M059J (cell line): ENCODE results near the gene ARHGAP44. TPM values are rescaled to one million over a fixed set of nuclear protein-coding genes. Genes with fewer than 3 reads are reported as not detected.

Experiments used
- DNase-seq: peaks from one replicate; pipeline ENCODE4 v3.0.0-alpha.2; 2012; ENCODE audit warnings: low read depth
- total RNA-seq: library from RNA; depleted of rRNA; stranded (reverse); fragments of >200 nt; shearing (Covaris generic); gene quantifications from 2 replicates; pipeline ENCODE4 v1.2.3, GENCODE V29; 2014; rRNA removed

Gene ARHGAP44, protein sequence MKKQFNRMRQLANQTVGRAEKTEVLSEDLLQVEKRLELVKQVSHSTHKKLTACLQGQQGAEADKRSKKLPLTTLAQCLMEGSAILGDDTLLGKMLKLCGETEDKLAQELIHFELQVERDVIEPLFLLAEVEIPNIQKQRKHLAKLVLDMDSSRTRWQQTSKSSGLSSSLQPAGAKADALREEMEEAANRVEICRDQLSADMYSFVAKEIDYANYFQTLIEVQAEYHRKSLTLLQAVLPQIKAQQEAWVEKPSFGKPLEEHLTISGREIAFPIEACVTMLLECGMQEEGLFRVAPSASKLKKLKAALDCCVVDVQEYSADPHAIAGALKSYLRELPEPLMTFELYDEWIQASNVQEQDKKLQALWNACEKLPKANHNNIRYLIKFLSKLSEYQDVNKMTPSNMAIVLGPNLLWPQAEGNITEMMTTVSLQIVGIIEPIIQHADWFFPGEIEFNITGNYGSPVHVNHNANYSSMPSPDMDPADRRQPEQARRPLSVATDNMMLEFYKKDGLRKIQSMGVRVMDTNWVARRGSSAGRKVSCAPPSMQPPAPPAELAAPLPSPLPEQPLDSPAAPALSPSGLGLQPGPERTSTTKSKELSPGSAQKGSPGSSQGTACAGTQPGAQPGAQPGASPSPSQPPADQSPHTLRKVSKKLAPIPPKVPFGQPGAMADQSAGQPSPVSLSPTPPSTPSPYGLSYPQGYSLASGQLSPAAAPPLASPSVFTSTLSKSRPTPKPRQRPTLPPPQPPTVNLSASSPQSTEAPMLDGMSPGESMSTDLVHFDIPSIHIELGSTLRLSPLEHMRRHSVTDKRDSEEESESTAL
- not detected in 2 replicates for total RNA-seq

DNA sequence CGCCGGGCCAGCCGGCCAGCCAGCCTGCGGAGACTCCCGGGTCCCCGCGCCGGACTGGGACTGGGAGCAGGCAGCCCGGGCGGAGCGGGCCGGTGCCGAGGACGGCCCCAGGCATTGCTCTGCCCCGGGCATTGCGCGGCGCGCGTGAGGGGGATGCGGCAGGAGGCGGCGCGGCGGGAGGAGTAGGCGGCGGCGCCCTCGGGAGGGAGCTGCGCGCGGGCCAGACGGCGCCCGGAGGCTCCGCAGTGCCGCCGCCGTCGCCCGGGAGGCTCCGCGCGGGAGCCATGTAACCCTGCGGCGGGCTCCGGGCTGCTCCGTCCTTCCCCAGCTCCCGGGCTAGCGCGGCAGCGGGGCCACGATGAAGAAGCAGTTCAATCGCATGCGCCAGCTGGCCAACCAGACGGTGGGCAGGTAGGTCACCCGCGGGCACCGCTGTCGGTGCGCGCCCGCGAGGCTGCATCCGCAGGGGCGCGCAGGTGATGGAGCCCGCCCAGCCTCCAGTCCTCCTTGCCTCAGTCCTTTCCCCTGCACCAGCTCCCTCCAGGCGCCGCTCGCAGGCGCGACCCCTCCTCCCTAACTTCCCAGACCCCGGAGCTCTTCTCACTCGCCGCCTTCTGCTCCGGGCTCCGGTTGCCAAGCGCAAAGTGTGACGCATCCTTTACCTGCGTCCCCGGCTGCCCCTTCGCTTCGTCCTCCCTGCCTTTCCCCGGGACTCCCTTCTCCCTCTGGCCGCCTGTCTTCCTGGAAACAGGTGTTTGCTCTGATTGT, at the start of gene ARHGAP44:
Gene ARHGAP44, plus strand, starts transcription at position 18 of the 768 bp plus-strand sequence. Its CDS starts 341 bp downstream, at position 359.
- no peak for DNase-seq

DNA sequence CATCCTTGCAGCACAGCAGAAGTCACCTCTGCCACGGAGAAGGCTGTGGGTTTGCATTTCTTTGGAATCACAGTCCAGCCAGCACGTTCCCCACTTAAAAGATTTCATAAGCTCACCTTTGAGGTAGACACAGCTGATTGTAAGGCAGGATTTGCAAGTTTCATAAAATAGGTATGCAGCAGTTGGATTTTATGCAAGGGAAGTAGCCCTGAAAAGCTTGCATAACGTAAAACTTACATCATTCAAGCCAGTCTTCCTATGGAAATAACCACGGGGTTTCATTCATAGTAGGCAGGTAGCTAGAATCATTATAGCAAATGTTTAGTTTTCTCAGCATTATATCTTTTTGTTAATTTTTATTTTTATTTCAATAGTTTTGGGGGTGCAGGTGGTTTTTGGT, 49.8 kb upstream of the ARHGAP44 start:
- DNase-seq, result no peak

DNA sequence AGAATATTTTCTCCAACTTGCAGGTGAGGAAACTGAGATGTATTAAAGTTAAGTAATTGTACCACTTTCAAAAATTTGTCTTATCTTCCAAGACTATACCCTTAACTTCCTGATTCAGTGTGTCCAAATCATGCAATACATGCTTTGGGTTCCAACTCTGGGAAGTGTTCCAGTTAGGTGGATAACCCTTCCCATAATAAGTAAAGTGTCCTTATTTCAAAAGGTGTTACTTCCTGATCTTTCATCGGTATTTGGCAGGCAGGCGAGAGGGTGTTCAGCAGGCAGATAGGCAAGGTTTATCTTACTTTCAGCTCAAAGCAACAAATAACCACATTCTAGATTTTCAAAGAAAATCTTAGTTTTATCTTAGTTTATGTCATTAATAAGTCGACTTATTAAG, 46.3 kb upstream of the ARHGAP44 start:
- no peak for DNase-seq

DNA sequence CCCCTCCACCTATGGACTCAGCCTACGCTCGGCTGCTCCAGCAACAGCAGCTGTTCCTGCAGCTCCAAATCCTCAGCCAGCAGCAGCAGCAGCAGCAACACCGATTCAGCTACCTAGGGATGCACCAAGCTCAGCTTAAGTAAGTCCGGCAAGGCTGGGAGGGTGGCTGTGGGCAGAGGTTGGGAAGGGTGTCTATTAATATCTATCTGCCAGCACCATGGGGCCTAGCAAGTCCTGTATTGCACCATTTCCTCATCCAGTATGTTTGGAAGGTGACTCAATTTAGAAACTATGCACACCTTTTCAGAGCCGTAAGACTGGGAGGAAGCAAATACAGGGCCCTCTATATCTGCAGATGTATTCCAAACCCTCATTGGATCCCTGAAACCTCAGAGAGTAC, 45.0 kb upstream of the ARHGAP44 start:
- DNase-seq, result peak; percentile 33

GRCh38 chr17:12744786-12745185, 44.5 kb upstream of the ARHGAP44 start:
- no peak for DNase-seq

- no peak for DNase-seq
Observed at GRCh38 chr17:12745486-12745885, 43.8 kb upstream of the ARHGAP44 start.

GRCh38 chr17:12756786-12757185, 32.5 kb upstream of the ARHGAP44 start:
- peak; percentile 3 for DNase-seq

DNA sequence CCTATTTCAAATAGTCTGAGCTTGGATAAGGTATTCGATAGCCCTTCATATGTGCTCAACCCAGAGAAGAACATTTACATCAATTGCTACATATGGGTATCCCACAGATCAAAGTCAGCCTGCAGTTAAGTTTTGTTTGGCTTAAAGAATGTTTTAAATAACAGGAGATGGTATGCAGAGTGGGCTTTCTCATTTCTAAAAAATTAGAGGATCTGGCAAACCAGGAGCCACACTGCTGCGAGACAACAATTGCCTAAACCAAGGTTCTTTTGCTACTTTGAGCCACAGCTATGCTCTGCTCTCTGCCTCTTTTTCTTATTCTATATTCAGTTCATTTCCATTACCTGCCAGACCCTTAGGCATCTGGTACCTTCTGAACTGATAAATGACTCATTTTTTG, 30.2 kb upstream of the ARHGAP44 start:
- no peak for DNase-seq

DNA sequence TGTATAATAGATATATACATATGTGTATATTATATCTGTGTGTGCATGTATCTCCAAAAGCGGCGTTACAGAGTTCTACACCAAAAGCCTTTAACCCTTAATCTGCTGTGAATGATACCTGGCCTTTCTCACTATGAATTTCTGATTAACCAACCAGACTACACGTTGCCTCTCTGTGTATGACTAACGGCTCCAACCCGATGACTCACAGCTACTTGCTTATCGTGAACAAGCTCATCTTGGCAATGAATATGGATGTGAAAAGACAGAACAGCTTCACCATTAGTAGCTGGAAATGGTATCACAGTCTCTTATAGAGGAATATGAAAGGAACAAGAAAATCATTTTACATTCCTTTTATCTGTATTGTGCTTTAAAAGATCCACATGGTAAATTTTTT, 23.8 kb upstream of the ARHGAP44 start:
- DNase-seq, result peak; percentile 82

GRCh38 chr17:12768255-12768654, 21.0 kb upstream of the ARHGAP44 start:
- no peak for DNase-seq

DNA sequence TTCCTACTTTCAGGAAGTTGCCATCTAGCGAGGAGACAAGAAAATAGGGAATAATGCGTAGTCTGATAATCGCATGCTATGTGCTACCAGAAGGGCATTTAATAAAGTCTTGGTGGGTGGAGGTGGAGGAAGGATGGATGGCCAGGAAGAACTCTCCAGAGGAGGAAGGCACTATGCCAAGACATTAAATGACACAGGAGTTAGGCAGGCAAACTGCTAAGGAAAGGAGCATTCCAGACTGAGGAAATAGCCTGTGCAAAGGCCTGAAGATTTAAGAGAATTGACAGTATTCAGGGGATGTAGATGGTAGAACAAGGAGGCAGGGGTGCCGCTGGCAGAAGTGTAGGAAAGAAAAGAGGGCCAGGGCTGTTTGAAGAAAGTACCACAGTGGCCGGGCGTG, 19.3 kb upstream of the ARHGAP44 start:
- peak; percentile 24 for DNase-seq

DNA sequence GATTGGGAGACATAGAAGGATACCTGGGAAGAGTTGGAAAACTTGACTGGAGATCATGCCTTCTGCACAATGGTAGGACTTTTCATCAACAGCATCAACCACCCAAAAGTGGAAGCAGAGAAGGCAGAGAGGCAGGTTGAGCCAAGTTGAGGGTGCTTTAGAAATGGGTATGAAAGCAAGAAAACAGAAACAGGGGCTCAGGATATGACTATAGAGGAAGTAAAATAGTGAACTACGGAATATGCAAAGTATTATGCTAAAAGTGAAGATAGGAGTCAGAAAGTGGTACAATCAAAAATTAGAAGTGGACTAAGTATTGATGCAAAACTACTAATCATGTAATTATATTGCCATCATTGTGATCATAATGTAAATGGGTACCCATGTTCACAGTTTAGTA, 16.1 kb upstream of the ARHGAP44 start:
- no peak for DNase-seq

DNA sequence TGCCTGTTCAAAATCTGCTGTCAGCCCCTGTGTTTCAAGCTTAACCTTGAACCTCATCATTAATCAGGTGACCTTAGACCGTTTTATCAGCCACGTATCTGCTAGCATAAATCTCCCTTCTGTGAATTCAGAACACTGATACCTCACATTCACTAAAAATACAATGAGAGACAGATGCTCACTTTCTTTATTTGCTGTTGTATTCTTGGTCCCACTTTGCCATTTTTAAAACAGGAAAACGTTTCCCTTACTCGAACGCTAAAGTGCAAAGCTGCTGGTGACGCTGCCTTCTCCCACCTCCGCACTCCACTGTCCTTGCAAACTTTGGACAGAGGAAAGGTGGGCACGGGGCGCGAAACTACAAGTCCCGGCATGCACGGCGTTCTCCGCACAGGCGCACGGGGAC, 220 bp upstream of the ARHGAP44 start:
- DNase-seq, result no peak

- DNase-seq, result no peak
Observed at GRCh38 chr17:12790249-12791106, 1.2 kb downstream of the ARHGAP44 start.

GRCh38 chr17:12794919-12795532, 5.7 kb downstream of the ARHGAP44 start:
- DNase-seq, result no peak

- no peak for DNase-seq
Observed at GRCh38 chr17:12800855-12801365, 11.6 kb downstream of the ARHGAP44 start.

DNA sequence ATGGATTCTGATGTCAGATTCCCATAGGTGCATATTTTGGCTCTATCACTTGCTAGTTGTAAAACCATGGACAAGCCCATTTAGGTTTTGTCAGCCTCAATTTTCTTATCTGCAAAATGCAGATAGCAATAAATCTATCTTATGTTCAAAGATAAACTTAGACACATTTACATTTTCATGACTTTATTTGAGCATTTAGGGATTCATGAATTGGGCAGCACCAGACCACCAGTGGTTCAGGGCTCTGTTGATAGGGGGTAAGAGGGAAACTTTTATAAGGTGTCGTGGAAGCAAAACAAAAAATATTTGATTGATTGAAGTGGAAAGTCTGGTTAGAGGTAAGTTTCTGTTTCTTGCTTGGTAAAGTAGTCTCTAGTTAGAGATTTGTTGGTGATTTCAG, 17.3 kb downstream of the ARHGAP44 start:
- DNase-seq, result no peak

DNA sequence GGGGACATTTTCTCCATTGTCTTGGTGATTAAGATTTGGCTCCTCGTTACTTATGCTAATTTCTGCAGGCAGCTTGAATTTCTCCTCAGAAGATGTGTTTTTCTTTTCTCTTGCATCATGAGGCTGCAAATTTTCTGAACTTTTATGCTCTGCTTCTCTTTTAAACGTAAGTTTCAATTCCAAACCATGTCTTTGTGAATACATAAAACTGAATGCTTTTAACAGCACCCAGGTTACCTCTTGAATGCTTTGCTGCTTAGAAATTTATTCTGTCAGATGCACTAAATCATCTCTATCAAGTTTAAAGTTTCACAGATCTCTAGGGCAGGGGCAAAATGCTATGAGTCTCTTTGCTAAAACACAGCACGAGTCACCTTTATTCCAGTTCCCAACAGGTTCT, 19.4 kb downstream of the ARHGAP44 start:
- no peak for DNase-seq

DNA sequence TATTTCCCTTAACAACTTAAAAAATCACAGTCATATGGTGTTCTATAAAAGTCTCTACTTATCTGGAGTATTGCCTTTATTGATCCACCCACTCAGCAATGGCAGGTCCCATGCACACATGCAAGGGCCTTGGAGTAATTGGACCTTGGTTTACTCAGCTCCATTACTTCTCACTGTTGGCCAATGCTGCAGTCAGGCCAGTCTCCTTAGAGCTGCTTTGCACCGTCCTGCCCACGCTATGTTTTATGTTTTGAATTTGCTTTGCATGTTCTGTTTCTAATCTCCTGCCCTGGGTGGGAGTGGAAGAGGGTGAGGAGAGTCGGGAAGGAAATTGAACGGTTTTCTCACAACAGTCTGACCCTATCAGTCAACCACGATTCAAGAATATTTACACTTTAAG, 23.6 kb downstream of the ARHGAP44 start:
- DNase-seq, result no peak

- peak; percentile 5 for DNase-seq
Observed at GRCh38 chr17:12813664-12814063, 24.4 kb downstream of the ARHGAP44 start.

DNA sequence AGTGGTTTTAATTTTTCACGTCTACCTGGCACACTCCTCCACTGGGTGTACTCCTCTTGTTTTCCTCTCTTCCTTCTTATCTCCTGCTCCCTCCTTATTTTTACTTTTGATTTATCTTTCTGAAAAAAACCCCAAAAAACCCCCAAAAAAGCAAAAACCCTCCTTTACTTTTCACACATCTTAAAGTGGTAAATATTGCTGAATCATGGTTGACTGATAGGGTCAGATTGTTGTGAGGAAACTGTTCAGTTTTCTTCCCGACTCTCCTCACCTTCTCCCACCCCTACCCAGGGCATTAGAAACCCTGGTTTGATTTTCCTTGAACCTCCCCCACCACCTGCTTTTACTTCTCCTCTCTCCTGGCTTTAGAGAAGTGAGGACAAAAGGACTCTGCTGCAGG, 25.4 kb downstream of the ARHGAP44 start:
- no peak for DNase-seq
